GM12801 (cell line): Measurements from ENCODE around the gene RET.

Experiments used
- TF ChIP-seq, protein P1 (sequence below): IDR thresholded peaks from one replicate; pipeline ENCODE4 v1.5.1; 2011; ENCODE audit warnings: control low read depth; ENCODE audit not compliant: insufficient read length; ENCODE audit errors: extremely low read depth

Gene RET

GRCh38 chr10:43083764-43084163 is 6.9 kb downstream of the RET start:
- TF ChIP-seq, protein P1, sequence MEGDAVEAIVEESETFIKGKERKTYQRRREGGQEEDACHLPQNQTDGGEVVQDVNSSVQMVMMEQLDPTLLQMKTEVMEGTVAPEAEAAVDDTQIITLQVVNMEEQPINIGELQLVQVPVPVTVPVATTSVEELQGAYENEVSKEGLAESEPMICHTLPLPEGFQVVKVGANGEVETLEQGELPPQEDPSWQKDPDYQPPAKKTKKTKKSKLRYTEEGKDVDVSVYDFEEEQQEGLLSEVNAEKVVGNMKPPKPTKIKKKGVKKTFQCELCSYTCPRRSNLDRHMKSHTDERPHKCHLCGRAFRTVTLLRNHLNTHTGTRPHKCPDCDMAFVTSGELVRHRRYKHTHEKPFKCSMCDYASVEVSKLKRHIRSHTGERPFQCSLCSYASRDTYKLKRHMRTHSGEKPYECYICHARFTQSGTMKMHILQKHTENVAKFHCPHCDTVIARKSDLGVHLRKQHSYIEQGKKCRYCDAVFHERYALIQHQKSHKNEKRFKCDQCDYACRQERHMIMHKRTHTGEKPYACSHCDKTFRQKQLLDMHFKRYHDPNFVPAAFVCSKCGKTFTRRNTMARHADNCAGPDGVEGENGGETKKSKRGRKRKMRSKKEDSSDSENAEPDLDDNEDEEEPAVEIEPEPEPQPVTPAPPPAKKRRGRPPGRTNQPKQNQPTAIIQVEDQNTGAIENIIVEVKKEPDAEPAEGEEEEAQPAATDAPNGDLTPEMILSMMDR, result no peak

- TF ChIP-seq, protein P1, result no peak
These were observed 7.9 kb downstream of the RET start for GRCh38 chr10:43084812-43085211.

GRCh38 chr10:43086321-43086942 is 9.6 kb downstream of the RET start:
- TF ChIP-seq, protein P1, result no peak

- TF ChIP-seq, protein P1, result no peak
These were observed 12.7 kb downstream of the RET start for GRCh38 chr10:43089519-43089918.

DNA sequence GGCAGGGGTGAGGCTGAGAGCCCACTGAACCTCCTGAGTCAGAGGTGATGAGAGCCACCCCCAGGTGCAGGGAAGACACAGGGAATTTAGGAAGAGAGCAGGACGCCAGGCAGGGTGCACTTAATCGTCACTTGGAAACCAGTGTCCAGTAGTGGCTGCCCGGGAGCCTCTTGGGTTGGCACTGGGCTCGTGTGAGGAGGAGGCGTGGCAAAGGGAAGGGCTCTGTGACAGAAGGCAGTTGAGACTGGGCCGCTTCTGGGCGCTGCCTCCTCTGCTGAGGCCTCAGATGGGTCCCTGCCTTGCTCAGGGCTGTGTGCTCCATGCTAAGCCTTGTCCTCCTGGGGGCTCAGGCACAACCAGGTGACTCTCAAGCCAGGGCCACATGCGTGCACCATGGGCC is 13.3 kb downstream of the RET start:
- TF ChIP-seq, protein P1, result no peak

DNA sequence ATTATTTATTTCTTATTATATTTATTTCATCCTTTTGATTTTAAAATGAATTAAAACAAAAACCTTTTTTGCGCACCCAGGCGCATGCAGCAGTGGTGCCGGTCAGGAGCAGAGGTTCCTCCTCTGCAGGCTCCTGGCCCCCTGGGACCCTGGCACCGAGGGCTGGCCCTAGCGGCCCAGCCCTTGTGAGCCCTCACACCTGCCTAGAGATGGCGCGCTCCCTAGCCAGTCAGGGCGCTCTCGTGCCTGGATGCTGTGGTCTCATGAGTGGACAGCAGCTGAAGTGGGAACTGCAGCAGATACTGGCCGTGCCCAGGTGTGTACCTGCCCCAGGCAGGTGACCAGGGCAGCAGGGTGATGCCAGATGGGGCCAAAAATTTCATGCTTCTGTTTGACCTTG is 13.8 kb downstream of the RET start:
- TF ChIP-seq, protein P1, result no peak

DNA sequence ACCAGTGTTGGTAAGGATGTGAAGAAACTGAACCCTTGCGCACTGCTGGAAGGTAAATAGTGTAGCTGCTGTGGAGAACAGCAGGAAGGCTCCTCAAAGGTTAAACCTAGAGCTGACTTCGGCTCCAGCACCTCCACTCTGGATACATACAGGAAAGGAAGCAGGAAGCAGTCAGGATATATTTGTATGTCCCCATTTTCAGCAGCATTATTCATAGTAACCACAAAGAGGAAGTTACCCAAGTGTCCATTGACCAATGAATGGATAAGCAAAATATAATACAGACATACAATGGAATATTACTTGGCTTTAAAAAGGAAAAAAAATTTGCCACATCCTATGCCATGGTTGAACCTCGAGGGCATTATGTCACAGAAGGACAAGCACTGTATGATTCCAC is 15.0 kb downstream of the RET start:
- TF ChIP-seq, protein P1, result no peak
